SIG-M5 (cell line): Measurements from ENCODE around the gene PARM1.

ENCODE experiments used
- DNase-seq: peaks from one replicate; lab custom pipeline; 2025; lab: John Stamatoyannopoulos, UW

PARM1 gene

DNA sequence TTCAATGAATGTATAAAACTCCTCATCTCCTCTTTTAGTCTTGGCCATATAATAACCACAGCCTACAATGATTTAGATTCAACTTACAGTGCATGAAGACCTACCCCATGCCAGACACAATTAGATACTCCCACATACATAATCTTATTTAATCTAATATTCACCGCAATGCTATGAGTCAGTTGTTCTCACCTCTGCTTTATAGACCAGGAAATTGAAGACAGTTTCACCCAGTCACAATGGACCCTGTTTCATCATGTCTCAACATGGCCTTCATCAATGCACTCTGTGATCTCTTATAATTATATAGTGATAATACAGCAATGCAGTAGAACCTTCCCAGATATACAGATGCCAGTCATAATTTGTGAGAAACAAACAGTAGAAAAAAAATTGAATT lies 148.6 kb downstream of the PARM1 start:
- no peak for DNase-seq

DNA sequence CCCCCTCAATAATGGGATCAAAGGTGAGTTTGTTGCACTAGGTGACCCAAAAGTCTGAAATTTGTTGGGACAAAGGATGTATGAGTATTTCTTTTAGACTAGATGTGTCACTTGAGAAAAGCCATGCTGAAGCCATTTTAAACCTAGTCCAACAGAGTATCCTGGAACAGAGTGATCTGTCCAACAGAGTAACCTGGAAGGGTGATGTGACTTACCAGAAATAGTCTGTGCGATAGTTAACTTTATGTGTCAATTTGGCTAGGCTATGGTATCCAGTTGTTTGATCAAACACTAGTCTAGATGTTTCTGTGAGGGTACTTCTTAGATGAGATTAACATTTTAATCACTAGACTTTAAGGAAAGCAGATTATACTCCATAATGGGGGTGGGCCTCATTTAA lies 154.5 kb downstream of the PARM1 start:
- no peak for DNase-seq

DNA sequence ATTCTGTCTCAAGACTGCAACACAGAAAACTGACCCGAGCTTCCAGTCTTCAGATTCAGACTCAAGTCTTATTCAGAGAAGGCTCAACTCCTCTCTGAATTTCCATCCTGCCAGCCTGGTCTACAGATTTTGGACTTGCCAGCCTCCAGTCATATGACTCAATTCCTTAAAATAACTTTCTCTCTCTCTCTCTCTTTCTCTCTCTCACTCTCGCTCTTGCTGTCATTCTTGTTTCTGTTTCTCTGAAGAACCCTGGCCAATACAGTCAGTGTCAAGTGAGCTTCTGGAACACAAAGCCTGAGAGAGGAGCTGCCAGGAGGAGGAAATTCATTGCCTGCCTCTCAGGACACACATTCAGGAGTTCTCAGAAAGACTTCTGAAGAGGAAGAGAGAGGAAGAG lies 154.9 kb downstream of the PARM1 start:
- DNase-seq, result no peak

DNA sequence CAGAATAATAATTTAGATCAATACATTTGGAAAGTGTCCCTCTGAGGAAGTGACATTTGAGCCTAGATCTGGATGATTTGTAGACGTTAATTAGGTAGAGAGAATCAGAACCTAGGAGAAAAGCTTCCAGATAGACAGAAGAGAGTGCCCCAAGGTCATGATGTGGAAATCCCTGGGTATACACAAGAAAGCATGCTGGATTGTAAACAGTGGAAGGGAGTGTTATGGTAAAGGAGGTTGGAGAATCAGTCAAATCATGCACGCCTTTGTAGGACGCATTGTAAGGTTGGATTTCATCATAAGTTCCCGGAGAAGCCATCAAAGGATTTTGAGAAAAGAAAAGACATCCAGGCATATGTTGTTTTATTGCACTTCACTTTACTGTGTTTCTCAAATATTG lies 156.3 kb downstream of the PARM1 start:
- DNase-seq, result no peak

DNA sequence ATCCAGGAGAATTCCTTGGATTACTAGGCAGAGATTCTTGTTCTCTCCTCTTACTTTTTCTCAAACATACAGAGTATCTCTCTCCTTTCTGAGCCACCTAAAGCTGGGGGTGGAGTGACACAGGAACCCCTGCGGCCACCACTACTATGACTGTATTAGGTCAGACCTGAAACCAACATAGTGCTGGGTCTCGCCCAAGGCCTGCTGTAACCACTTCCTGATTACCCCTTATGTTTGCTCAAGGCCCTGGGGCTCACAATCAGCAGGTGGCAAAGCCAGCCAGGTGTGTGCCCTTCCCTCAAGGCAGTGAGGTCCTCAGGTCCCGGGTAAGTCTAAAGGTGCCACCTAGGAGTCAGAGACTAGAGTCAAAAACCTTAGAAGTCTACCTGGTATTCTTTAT lies 166.4 kb downstream of the PARM1 start:
- no peak for DNase-seq
